OCI-LY3 (cell line): ENCODE data around the gene MTHFS.

Experiments
- CTCF ChIP-seq: fragments of 200-600, 300-600 bp; sonication (generic); IDR thresholded peaks from 2 replicates; pipeline ENCODE4 v1.5.1; 2014; ENCODE audit warnings: antibody characterized with exemption, low read length, low read depth
- EZH2phosphoT487 ChIP-seq: fragments of 200-600 bp; shearing (Covaris generic); IDR thresholded peaks from 2 replicates; pipeline ENCODE4 v1.6.1; 2018; ENCODE audit warnings: antibody characterized with exemption, mixed run types, low read depth

DNA sequence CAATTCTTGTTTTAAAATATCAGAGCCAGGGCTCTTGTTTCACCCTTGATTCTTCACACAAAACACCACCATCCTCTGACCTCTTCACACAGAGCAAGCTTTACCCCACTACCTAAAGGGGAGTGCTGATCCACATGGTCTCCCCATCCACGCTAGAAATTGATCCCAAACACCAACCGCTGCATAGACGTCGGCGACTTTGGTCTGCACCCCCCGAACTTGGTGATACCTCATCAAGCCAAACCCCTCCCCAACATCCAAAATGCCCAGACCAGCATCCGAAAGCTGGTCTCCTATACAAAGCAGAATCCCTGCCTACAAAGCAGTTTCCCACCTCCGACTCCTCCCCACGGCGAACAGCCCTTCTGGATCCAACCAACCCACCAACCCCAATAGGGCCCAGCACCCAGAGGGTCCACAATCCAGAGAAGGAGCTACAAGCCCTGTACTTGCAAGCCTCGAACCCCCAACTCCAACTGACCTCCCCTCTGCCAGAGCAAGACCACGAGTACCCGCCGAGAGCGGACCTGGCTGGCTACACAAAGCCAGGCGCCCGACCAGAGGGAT is 25.8 kb upstream of the MTHFS start:
- no peak for TF ChIP-seq CTCF
- TF ChIP-seq EZH2phosphoT487, result no peak
